ENCODE measurements around the gene GUCA1A. TPM values are rescaled to one million over a fixed set of nuclear protein-coding genes. Genes with fewer than 3 reads are reported as not detected.

GUCA1A gene
- total and polyA plus RNA-seq, 7 donors = not detected

DNA sequence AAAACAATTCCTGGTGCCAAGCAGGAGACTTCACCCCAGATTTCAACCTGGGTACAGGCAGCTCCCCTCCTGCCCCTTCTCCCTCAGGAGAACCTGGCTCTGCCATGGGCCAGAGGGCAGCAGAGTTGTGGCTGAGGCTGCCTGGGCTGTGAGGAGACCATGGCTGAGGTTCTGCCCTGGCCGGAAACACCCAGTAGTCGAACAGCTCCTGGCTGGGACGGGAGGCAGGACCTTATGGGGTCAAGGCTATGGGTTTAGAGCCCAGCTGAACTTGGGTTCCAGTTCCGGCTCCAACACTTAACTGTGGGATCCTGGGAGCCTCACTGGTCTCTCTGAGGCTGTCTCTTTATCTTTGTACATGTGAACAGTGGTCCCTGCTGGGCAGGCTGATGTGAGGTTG is 39.2 kb upstream of the GUCA1A start:
- WGBS, 3 donors = 84 to 90% (median 90%) methylated on average over 4 of the region's 4 CpGs
- intact Hi-C loops (cut with DNase I) = no loop called here
- Histone ChIP-seq H3K36me3 (ENCODE audit: insufficient read depth in 1 of 2, low read depth in 1 of 2) (no peaks in the 10 kb centered on the region), H3K4me3 (no peak overlapping the region), H3K27ac (no peak overlapping the region), H3K27me3 (ENCODE audit: insufficient read depth in 3 of 3, low read length in 2 of 3) (peaks cover 0 to 3% (median 0%) of the 10 kb centered on the region in 3 donors), H3K4me1 (no peaks in the 10 kb centered on the region), H3K9me3 (no peaks in the 10 kb centered on the region)
- ATAC-seq = no peak
- no peak for DNase-seq
- TF ChIP-seq, protein P1, sequence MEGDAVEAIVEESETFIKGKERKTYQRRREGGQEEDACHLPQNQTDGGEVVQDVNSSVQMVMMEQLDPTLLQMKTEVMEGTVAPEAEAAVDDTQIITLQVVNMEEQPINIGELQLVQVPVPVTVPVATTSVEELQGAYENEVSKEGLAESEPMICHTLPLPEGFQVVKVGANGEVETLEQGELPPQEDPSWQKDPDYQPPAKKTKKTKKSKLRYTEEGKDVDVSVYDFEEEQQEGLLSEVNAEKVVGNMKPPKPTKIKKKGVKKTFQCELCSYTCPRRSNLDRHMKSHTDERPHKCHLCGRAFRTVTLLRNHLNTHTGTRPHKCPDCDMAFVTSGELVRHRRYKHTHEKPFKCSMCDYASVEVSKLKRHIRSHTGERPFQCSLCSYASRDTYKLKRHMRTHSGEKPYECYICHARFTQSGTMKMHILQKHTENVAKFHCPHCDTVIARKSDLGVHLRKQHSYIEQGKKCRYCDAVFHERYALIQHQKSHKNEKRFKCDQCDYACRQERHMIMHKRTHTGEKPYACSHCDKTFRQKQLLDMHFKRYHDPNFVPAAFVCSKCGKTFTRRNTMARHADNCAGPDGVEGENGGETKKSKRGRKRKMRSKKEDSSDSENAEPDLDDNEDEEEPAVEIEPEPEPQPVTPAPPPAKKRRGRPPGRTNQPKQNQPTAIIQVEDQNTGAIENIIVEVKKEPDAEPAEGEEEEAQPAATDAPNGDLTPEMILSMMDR (IDR thresholded peaks at IDR 0.05) = no peak

DNA sequence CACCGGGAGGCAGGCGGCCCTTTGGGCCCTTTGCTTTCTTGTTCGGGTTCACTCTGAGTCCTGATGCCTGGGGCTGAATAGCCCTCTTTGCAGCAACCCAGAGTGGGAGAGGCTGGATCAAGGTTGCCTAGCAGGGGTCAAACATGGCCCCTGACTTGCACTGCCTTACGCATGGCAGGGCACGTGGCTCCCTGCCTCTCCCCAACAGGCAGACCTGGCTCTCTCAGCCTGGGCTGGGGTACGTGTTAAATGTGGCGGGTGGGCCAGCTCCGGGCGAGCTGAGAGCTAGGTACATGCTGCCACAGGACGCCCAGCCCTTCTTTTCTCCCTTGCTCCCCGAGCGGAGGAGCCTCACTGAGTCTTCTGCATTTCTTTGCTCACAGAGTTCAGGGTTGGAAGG is 38.0 kb upstream of the GUCA1A start:
- no peak overlapping the region for H3K4me3 ChIP-seq
- TF ChIP-seq, protein P1 (IDR thresholded peaks at IDR 0.05) = no peak
- 77 to 79% (median 79%) methylated on average over 11 to 12 of the region's 12 CpGs for WGBS, 3 donors
- intact Hi-C loops (cut with DNase I) = no loop called here
- no peak overlapping the region for H3K27ac ChIP-seq
- peaks cover 0 to 3% (median 0%) of the 10 kb centered on the region in 3 donors for H3K27me3 ChIP-seq (ENCODE audit: insufficient read depth in 3 of 3, low read length in 2 of 3)
- H3K4me1 ChIP-seq = no peaks in the 10 kb centered on the region
- no peaks in the 10 kb centered on the region for H3K9me3 ChIP-seq
- ATAC-seq = no peak
- H3K36me3 ChIP-seq (ENCODE audit: insufficient read depth in 1 of 2, low read depth in 1 of 2) = no peaks in the 10 kb centered on the region
- no peak for DNase-seq

DNA sequence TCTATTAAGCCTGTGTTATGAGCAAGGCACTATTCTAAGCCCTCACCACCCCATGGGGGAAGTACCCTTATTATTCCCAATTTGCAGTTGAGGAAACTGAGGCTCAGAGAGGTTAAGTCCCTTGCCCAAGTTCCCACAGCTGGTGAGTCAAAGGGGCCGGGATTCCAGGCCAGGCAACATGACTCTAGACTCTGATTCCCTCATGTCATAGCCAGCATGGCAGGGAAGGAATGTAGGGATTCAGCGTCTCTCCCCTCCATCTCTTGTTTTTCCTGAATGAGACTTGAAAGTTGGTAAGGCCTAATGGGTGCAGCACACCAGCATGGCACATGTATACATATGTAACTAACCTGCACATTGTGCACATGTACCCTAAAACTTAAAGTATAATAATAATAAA is 37.4 kb upstream of the GUCA1A start:
- Histone ChIP-seq H3K4me3 (no peak overlapping the region), H3K36me3 (ENCODE audit: insufficient read depth in 1 of 2, low read depth in 1 of 2) (no peaks in the 10 kb centered on the region), H3K27me3 (ENCODE audit: insufficient read depth in 3 of 3, low read length in 2 of 3) (peaks cover 0 to 7% (median 0%) of the 10 kb centered on the region in 3 donors), H3K9me3 (no peaks in the 10 kb centered on the region), H3K4me1 (no peaks in the 10 kb centered on the region), H3K27ac (no peak overlapping the region)
- no peak for DNase-seq
- no peak for ATAC-seq
- 77 to 82% (median 77%) methylated on average over 2 of the region's 2 CpGs for WGBS, 3 donors
- TF ChIP-seq, protein P1 (IDR thresholded peaks at IDR 0.05) = no peak
- intact Hi-C loops (cut with DNase I) = no loop called here

GRCh38 chr6:42136508-42137193 is 36.5 kb upstream of the GUCA1A start:
- TF ChIP-seq, protein P1 (IDR thresholded peaks at IDR 0.05) = no peak
- intact Hi-C loops (cut with DNase I) = no loop called here
- WGBS, 3 donors = 57 to 63% (median 62%) methylated on average over 14 of the region's 14 CpGs
- H3K27me3 ChIP-seq (ENCODE audit: insufficient read depth in 3 of 3, low read length in 2 of 3) = peaks cover 0 to 16% (median 0%) of the 10 kb centered on the region in 3 donors
- H3K9me3 ChIP-seq = no peaks in the 10 kb centered on the region
- H3K36me3 ChIP-seq (ENCODE audit: insufficient read depth in 1 of 2, low read depth in 1 of 2) = no peaks in the 10 kb centered on the region
- H3K4me1 ChIP-seq = no peaks in the 10 kb centered on the region
- ATAC-seq = no peak
- no peak overlapping the region for H3K4me3 ChIP-seq
- no peak overlapping the region for H3K27ac ChIP-seq
- no peak for DNase-seq
